GM12878 (cell line): ENCODE data around the gene PTGES2. TPM values are rescaled to one million over a fixed set of nuclear protein-coding genes. Genes with fewer than 3 reads are reported as not detected.

ENCODE experiments used
- ATAC-seq: fragments of 200-7000 bp; cut with Tn5 transposase; 3 replicates; pipeline ENCODE4 v1.9.1; 2020; ENCODE audit warnings: mild to moderate bottlenecking, moderate library complexity
- BruUV-seq: library from RNA; stranded (reverse); fragments of 400-500 nt; replicated peaks from 2 replicates; lab custom pipeline; 2021; lab: Mats Ljungman, UMichigan
- CTCF ChIA-PET: fragments of 300-600 bp; sonication (Branson Sonifier 250); formaldehyde crosslinking; extraction: SDS; loops from one replicate; lab custom pipeline; 2021; ENCODE audit warnings: inconsistent platforms; lab: Yijun Ruan, JAX
- POLR2A ChIA-PET: fragments of 350-600 bp; formaldehyde crosslinking; extraction: SDS; loops from one replicate; lab custom pipeline; 2021; ENCODE audit warnings: inconsistent platforms; lab: Charles Lee
- RAD21 ChIA-PET: fragments of 300-600 bp; sonication (Branson Sonifier 250); formaldehyde crosslinking; loops from one replicate; lab custom pipeline; 2023; ENCODE audit warnings: antibody characterized with exemption; ENCODE audit not compliant: unreplicated experiment; lab: Charles Lee
- SMC1A ChIA-PET: fragments of 300-600 bp; sonication (Branson Sonifier 250); formaldehyde crosslinking; loops from one replicate; lab custom pipeline; 2023; ENCODE audit not compliant: unreplicated experiment, uncharacterized antibody; lab: Charles Lee
- DNase-seq: peaks from one replicate; pipeline ENCODE4 v3.0.0-alpha.2; 2011; ENCODE audit warnings: low read depth, low spot score
- FAIRE-seq: peaks from 3 replicates; lab custom pipeline; 2011; peaks lifted over from hg19 to GRCh38; lab: Jason Lieb, UNC
- H2AFZ ChIP-seq: 2 replicates; pipeline ENCODE4 v1.6.0; 2011; ENCODE audit warnings: low read depth, low read length, control low read depth; ENCODE audit not compliant: control insufficient read depth
- H3K27ac ChIP-seq: 2 replicates; pipeline ENCODE4 v1.5.1; 2011; ENCODE audit warnings: control low read depth; ENCODE audit not compliant: control insufficient read depth, insufficient read depth
- H3K27me3 ChIP-seq, 2 experiments: replicated peaks in 1 of 2; 2 replicates each; pipeline versions ENCODE4 v1.6.0 to v1.6.1; 2011; ENCODE audit warnings: low read length in 1 of 2; ENCODE audit not compliant: control insufficient read depth in 2 of 2, insufficient read depth in 2 of 2
- H3K36me3 ChIP-seq, 2 experiments: 2 replicates each; pipeline ENCODE4 v1.5.1; 2011; ENCODE audit warnings: low read length in 1 of 2; ENCODE audit not compliant: control insufficient read depth in 2 of 2, insufficient read depth in 2 of 2
- H3K4me1 ChIP-seq: 2 replicates; pipeline ENCODE4 v1.6.1; 2011; ENCODE audit warnings: mild to moderate bottlenecking, low read length, moderate library complexity, mixed read lengths; ENCODE audit not compliant: control insufficient read depth, insufficient read depth
- H3K4me2 ChIP-seq: 2 replicates; pipeline ENCODE4 v1.6.0; 2011; ENCODE audit warnings: control low read depth; ENCODE audit not compliant: control insufficient read depth, insufficient read depth
- H3K4me3 ChIP-seq: fragments of 200-600 bp; sonication (generic); 2 replicates; pipeline ENCODE4 v1.5.1; 2016
- H3K79me2 ChIP-seq: 2 replicates; pipeline ENCODE4 v1.6.0; 2011; ENCODE audit warnings: low read length; ENCODE audit not compliant: control insufficient read depth, insufficient read depth
- H3K9ac ChIP-seq: 2 replicates; pipeline ENCODE4 v1.8.0; 2011; ENCODE audit warnings: low read length, control low read depth, mixed read lengths; ENCODE audit not compliant: control insufficient read depth, insufficient read depth
- H3K9me3 ChIP-seq: replicated peaks from 3 replicates; pipeline ENCODE4 v1.5.1; 2011; ENCODE audit warnings: mild to moderate bottlenecking, low read length; ENCODE audit not compliant: control insufficient read depth, insufficient read depth
- H4K20me1 ChIP-seq: 2 replicates; pipeline ENCODE4 v1.6.0; 2011; ENCODE audit not compliant: control insufficient read depth, insufficient read depth
- CHD2 ChIP-seq: IDR thresholded peaks from 2 replicates; pipeline ENCODE4 v1.6.1; 2011; ENCODE audit warnings: low read depth, low read length, improper control_type of control experiment, borderline replicate concordance
- EP300 ChIP-seq, 2 experiments: fragments of 150-350 bp in 1 of 2; IDR thresholded peaks; 2 replicates each; pipeline ENCODE4 v1.6.1; 2011 to 2012; ENCODE audit warnings: low read depth in 2 of 2, low read length in 2 of 2, borderline replicate concordance in 1 of 2, improper control_type of control experiment in 1 of 2, inconsistent platforms in 1 of 2; ENCODE audit not compliant: control insufficient read depth in 1 of 2
- HDAC6 ChIP-seq: fragments of 200-600 bp; sonication (generic); IDR thresholded peaks from one replicate; pipeline ENCODE4 v1.8.0; 2017; ENCODE audit warnings: antibody characterized with exemption; ENCODE audit not compliant: unreplicated experiment
- LARP7 ChIP-seq: fragments of 450-650 bp; IDR thresholded peaks from 2 replicates; pipeline ENCODE4 v1.6.1; 2017; ENCODE audit warnings: mild to moderate bottlenecking
- MLLT1 ChIP-seq: fragments of 450-650 bp; IDR thresholded peaks from 2 replicates; pipeline ENCODE4 v1.6.1; 2016; ENCODE audit warnings: mild to moderate bottlenecking
- PKNOX1 ChIP-seq: fragments of 450-650 bp; IDR thresholded peaks from 2 replicates; pipeline ENCODE4 v1.6.1; 2016; ENCODE audit warnings: mild to moderate bottlenecking
- POLR2AphosphoS2 ChIP-seq: IDR thresholded peaks from 2 replicates; pipeline ENCODE4 v1.6.1; 2011; ENCODE audit warnings: low read depth, mild to moderate bottlenecking, low read length, improper control_type of control experiment, moderate library complexity
- RAD21 ChIP-seq: IDR thresholded peaks from 2 replicates; pipeline ENCODE4 v1.6.1; 2011; ENCODE audit warnings: mild to moderate bottlenecking, low read depth, low read length, moderate library complexity; ENCODE audit not compliant: insufficient read depth
- RBBP5 ChIP-seq: fragments of 200-600 bp; sonication (generic); conservative IDR thresholded peaks from 2 replicates; pipeline ENCODE4 v1.6.1; 2016
- RELB ChIP-seq: fragments of 450-650 bp; IDR thresholded peaks from 2 replicates; pipeline ENCODE4 v1.6.1; 2017; ENCODE audit warnings: low read depth, mild to moderate bottlenecking, moderate library complexity
- SIN3A ChIP-seq: IDR thresholded peaks from 2 replicates; pipeline ENCODE4 v1.6.1; 2012; ENCODE audit warnings: low read depth, low read length, improper control_type of control experiment
- SP1 ChIP-seq: IDR thresholded peaks from one replicate; pipeline ENCODE4 v1.6.1; 2011; ENCODE audit warnings: low read depth, low read length
- TBL1XR1 ChIP-seq: IDR thresholded peaks from 2 replicates; pipeline ENCODE4 v1.6.1; 2012; ENCODE audit warnings: low read depth, low read length, improper control_type of control experiment
- TCF3 ChIP-seq: IDR thresholded peaks from 2 replicates; pipeline ENCODE4 v1.6.1; 2012; ENCODE audit warnings: low read depth, mild to moderate bottlenecking, low read length, borderline replicate concordance; ENCODE audit not compliant: insufficient read depth
- YBX1 ChIP-seq: fragments of 450-650 bp; IDR thresholded peaks from 2 replicates; pipeline ENCODE4 v1.6.1; 2016; ENCODE audit warnings: antibody characterized with exemption
- ZBTB4 ChIP-seq: fragments of 450-650 bp; formaldehyde crosslinking; IDR thresholded peaks from 2 replicates; pipeline ENCODE4 v1.4.0; 2022; ENCODE audit warnings: mild to moderate bottlenecking, moderate library complexity
- WGBS: methylation state at CpG from one replicate; pipeline ENCODE4 v1.1.6; 2016; ENCODE audit warnings: low lambda C conversion rate; ENCODE audit not compliant: insufficient replicate concordance, insufficient coverage; ENCODE audit errors: missing lambda C conversion rate; 5-methylcytosine and 5-hydroxymethylcytosine counted together
- in situ Hi-C: fragments of 300-500 bp; cut with MboI; formaldehyde crosslinking; loops from 9 replicates; pipeline ENCODE4 v1.14.3; 2018; ENCODE audit warnings: mixed read lengths
- intact Hi-C: fragments of 100-400 bp; cut with micrococcal nuclease; formaldehyde crosslinking; loops from one replicate; pipeline ENCODE4 v1.14.2; 2022; ENCODE audit not compliant: unreplicated experiment
- polyA plus RNA-seq, 11 experiments: library from polyadenylated mRNA; depleted of rRNA in 4 of 11; unstranded in 6 of 11; stranded (reverse) in 5 of 11; fragments of >200 nt; fragmentation: Nextera tagmentation in 4 of 11; fragmentation: Illumina TruSeq in 1 of 11; extraction: Ambion mirVana in 4 of 11; extraction: Trizol in 1 of 11; gene quantifications; 1 replicate in 1 of 11; 2 replicates in 10 of 11; pipeline versions ENCODE4 v1.2.1 to v1.2.3, GENCODE V29; 2011 to 2016; ENCODE audit warnings: inconsistent platforms in 2 of 11, missing spikeins in 2 of 11, low read depth in 1 of 11
- total RNA-seq, 4 experiments: library from RNA; depleted of rRNA in 3 of 4; stranded (reverse); fragments of >200 nt in 3 of 4; fragmentation: Illumina TruSeq in 1 of 4; extraction: Trizol in 1 of 4; gene quantifications; 2 replicates each; pipeline versions ENCODE4 v1.2.1 to v1.2.3, GENCODE V29; 2013 to 2021

PTGES2 gene
- total and polyA plus RNA-seq, 10 of the 15 experiments (the other 5 are each of a cell fraction or from before 2014, with no cell fraction given): 2.1 to 141 (median 99.1) TPM

- Histone ChIP-seq H3K79me2 (peaks cover 9% of the 10 kb centered on the region), H3K4me2 (peak overlapping the region; percentile 72), H4K20me1 (no peaks in the 10 kb centered on the region), H2AFZ (no peak overlapping the region), H3K27me3 (no peaks in the 10 kb centered on the region), H3K27ac (no peak overlapping the region), H3K4me3 (peak overlapping the region; percentile 99; the same call in 1 of the 2 replicates), H3K4me1 (peaks cover 8% of the 10 kb centered on the region), H3K9ac (no peak overlapping the region), H3K36me3 (peaks cover 0 to 11% of the 10 kb centered on the region in 2 experiments; a peak in 2 of 4 replicates), H3K9me3 (no peaks in the 10 kb centered on the region)
- POLR2A ChIA-PET: interaction anchor here (1.5 to 2.4 kb wide), 2 partner anchors 8 to 115 kb away, joined by 5 to 6 read pairs; partner anchors contain the start of genes GOLGA2 and SWI5
- CTCF ChIA-PET: interaction anchor here (0.8 to 1.2 kb wide), 4 partner anchors 26 to 87 kb away, joined by 3 to 4 read pairs (median 3); no protein-coding TSS in a partner anchor
- DNase-seq (no peak), FAIRE-seq (no peak), ATAC-seq (no peak)
- no TSS peak for BruUV-seq
- WGBS: 93% methylated on average over 13 of the region's 13 CpGs
- in situ Hi-C loops (no loop called here), intact Hi-C loops (no loop called here)
- RAD21 ChIA-PET: no interaction called here
- SMC1A ChIA-PET: interaction anchor here (1.6 kb wide), 1 partner anchor 29 kb away, joined by 5 read pairs; no protein-coding TSS in a partner anchor
- TF ChIP-seq CHD2 (no peak), YBX1 (no peak), SIN3A (no peak), LARP7 (no peak), TCF3 (no peak), HDAC6 (no peak), MLLT1 (no peak), RAD21 (no peak), RBBP5 (no peak), EP300 (IDR thresholded peaks at IDR 0.05; ENCODE audit: borderline replicate concordance in 1 of 2, control insufficient read depth in 1 of 2, low read depth in 2 of 2, low read length in 2 of 2) (no peak), POLR2AphosphoS2 (no peak), SP1 (no peak), RELB (no peak), TBL1XR1 (no peak), PKNOX1 (no peak), ZBTB4 (CRISPR knock-in tag) (no peak)
Observed at GRCh38 chr9:128161215-128161902, 33.8 kb upstream of the PTGES2 start.
